ENCODE results near the gene PIM3. TPM values are rescaled to one million over a fixed set of nuclear protein-coding genes. Genes with fewer than 3 reads are reported as not detected.

The PIM3 gene
- total RNA-seq, 1 donor from 2014 or later: 18.6 TPM

DNA sequence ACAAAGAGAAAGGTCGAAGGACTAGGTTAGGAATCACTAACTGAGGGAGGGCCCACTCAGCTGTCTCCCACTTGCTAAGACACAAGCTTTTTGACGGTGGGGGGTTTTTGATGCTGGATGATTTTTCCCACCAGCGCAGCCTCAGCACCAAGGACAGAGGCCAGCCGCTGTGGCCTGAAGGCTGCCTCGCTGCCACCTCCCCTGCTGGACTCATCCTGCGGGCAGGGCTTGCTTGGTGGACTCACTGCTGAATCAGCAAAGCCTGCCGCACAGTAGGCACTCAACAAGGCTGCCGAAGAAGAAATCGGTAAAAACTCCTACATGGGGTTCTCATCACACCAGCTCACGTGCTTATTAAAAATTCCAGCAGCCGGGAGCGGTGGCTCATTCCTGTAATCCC is 45.0 kb upstream of the PIM3 start:
- Mint-ChIP-seq H3K27me3 (ENCODE audit: unreplicated experiment) (no peaks in the 10 kb centered on the region), H3K4me3 (ENCODE audit: unreplicated experiment) (peak overlapping the region; percentile 6), H3K27ac (ENCODE audit: unreplicated experiment) (no peak overlapping the region), H3K9me3 (ENCODE audit: unreplicated experiment) (no peaks in the 10 kb centered on the region), H3K36me3 (ENCODE audit: unreplicated experiment) (peaks cover 7% of the 10 kb centered on the region), H3K4me1 (ENCODE audit: unreplicated experiment) (peaks cover 16% of the 10 kb centered on the region)
- DNase-seq (ENCODE audit: extremely low spot score, unreplicated experiment): no peak
- TF ChIP-seq, protein P1, sequence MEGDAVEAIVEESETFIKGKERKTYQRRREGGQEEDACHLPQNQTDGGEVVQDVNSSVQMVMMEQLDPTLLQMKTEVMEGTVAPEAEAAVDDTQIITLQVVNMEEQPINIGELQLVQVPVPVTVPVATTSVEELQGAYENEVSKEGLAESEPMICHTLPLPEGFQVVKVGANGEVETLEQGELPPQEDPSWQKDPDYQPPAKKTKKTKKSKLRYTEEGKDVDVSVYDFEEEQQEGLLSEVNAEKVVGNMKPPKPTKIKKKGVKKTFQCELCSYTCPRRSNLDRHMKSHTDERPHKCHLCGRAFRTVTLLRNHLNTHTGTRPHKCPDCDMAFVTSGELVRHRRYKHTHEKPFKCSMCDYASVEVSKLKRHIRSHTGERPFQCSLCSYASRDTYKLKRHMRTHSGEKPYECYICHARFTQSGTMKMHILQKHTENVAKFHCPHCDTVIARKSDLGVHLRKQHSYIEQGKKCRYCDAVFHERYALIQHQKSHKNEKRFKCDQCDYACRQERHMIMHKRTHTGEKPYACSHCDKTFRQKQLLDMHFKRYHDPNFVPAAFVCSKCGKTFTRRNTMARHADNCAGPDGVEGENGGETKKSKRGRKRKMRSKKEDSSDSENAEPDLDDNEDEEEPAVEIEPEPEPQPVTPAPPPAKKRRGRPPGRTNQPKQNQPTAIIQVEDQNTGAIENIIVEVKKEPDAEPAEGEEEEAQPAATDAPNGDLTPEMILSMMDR (IDR thresholded peaks at IDR 0.05): no peak

DNA sequence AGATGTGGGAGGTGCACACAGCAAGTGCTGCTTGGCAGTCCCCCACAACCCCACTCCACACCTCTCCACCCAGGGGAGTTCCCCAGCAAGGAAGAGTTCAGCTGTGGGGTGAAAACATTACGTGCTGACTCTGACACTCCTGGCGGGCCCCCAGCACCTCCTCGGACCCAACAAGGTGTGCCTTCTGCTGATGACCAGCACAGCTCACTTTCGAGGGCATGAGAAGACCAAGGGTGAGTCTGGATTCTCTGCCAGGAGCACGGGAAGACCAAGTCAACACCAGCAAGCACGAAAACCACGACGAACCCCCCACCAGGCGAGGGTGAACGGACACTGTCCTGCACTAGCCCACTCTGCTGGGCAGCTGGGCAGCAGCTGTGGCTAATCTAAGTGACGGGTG is 43.7 kb upstream of the PIM3 start:
- DNase-seq (ENCODE audit: extremely low spot score, unreplicated experiment): no peak
- Mint-ChIP-seq H3K27me3 (ENCODE audit: unreplicated experiment) (no peaks in the 10 kb centered on the region), H3K4me1 (ENCODE audit: unreplicated experiment) (peaks cover 16% of the 10 kb centered on the region), H3K9me3 (ENCODE audit: unreplicated experiment) (no peaks in the 10 kb centered on the region), H3K27ac (ENCODE audit: unreplicated experiment) (no peak overlapping the region), H3K4me3 (ENCODE audit: unreplicated experiment) (peak overlapping the region; percentile 77), H3K36me3 (ENCODE audit: unreplicated experiment) (peaks cover 6% of the 10 kb centered on the region)
- TF ChIP-seq, protein P1 (IDR thresholded peaks at IDR 0.05): no peak

DNA sequence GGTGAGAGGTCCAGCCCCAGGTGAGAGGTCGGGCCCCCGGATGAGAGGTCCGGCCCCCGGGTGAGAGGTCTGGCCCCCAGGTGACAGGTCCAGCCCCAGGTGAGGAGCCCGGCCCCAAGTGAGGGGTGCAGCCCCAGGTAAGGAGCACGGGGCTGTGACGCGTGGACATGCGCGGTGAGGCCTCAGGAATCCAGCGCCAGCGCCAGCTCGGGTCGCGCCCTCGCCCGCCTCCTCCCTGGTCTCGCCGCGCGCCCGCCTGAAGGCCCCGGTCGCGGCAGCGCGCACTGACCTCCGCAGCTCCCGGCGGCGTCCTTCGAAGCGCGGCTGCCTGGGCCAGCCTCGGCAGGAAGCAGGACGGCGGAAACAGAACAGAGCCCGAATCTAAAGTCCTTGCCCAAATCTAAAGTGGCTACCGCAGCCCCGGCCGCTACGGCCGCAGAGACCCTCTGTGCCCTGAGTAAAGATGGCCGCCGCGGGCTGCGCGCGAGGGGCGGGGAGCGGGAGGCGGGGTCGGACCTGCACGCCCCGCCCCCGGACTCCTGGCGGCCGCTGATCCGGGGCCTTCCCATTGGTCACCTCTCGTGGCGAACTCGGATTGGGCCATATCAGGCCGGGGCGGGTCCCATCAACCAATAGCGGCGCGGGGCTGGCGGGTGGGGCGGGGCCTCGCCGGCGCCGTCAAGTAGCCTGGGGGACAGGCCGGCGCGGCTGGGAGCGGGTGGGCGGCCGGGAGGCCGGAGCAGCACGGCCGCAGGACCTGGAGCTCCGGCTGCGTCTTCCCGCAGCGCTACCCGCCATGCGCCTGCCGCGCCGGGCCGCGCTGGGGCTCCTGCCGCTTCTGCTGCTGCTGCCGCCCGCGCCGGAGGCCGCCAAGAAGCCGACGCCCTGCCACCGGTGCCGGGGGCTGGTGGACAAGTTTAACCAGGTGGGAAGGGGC is 42.3 kb upstream of the PIM3 start, which contains the start of the genes ALG12 and CRELD2:
Gene ALG12, minus strand, starts transcription at position 465 of the 937 bp plus-strand sequence. CDS start 4,673 bp downstream, outside the sequence.
Gene CRELD2, plus strand, starts transcription at position 661 of the 937 bp plus-strand sequence. Its CDS starts 136 bp downstream, at position 797.
- H3K9me3 Mint-ChIP-seq (ENCODE audit: unreplicated experiment): no peaks in the 10 kb centered on the region
- peak within 1 kb of the TSS; percentile 79 for H3K27ac Mint-ChIP-seq (ENCODE audit: unreplicated experiment)
- H3K4me1 Mint-ChIP-seq (ENCODE audit: unreplicated experiment): peaks cover 16% of the 10 kb centered on the region
- peak; percentile 100 for DNase-seq (ENCODE audit: extremely low spot score, unreplicated experiment)
- TF ChIP-seq, protein P1 (IDR thresholded peaks at IDR 0.05): no peak
- no peaks in the 10 kb centered on the region for H3K27me3 Mint-ChIP-seq (ENCODE audit: unreplicated experiment)
- peaks cover 1% of the 10 kb centered on the region for H3K36me3 Mint-ChIP-seq (ENCODE audit: unreplicated experiment)
- H3K4me3 Mint-ChIP-seq (ENCODE audit: unreplicated experiment): peak within 1 kb of the TSS; percentile 77

DNA sequence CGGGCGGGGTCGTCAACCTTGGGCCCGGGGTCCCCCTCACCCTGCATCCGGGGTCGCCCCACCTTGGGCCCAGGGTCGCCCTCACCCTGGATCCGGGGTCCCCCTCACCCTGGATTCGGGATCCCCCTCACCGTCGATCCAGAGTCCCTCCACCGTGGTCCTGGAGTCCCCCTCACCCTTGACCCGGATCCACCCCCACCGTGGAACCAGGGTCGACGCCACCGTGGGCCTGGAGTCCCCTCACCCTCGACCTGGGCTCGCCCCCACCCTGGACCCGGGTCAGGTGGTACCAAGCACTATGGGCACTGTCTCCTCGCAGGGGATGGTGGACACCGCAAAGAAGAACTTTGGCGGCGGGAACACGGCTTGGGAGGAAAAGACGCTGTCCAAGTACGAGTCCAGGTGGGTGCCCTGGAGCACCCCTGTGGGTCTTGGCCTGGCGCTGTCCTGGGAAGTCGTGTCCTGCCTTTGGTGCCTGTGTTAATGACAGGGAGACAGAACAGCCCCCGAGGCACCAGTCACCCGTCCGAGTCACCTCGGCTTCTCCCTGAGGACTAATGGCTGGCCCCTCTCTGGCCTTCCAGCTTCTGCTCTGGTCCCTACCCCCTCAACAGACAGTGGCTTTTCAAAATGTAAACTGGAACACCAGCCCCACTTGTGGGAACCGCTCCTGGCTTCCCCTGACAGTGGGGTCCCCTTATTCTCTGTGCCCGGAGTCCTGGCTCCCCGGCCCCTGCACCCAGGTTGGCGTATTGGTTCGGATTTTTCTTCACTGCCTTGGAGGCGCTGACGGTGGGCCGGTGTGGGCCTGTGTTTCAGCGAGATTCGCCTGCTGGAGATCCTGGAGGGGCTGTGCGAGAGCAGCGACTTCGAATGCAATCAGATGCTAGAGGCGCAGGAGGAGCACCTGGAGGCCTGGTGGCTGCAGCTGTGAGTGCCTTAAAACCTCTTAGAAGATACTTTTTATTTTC is 41.4 kb upstream of the PIM3 start:
- Mint-ChIP-seq H3K4me1 (ENCODE audit: unreplicated experiment) (peaks cover 16% of the 10 kb centered on the region), H3K27ac (ENCODE audit: unreplicated experiment) (no peak overlapping the region), H3K27me3 (ENCODE audit: unreplicated experiment) (no peaks in the 10 kb centered on the region), H3K9me3 (ENCODE audit: unreplicated experiment) (no peaks in the 10 kb centered on the region), H3K36me3 (ENCODE audit: unreplicated experiment) (no peaks in the 10 kb centered on the region), H3K4me3 (ENCODE audit: unreplicated experiment) (peak overlapping the region; percentile 69)
- DNase-seq (ENCODE audit: extremely low spot score, unreplicated experiment): no peak
- TF ChIP-seq, protein P1 (IDR thresholded peaks at IDR 0.05): no peak
